ENCODE data around the gene GSTP1. TPM values are rescaled to one million over a fixed set of nuclear protein-coding genes. Genes with fewer than 3 reads are reported as not detected.

The GSTP1 gene
- total RNA-seq, 4 donors from 2014 or later: 410 to 885 (median 651) TPM

GRCh38 chr11:67572747-67573419 is 10.7 kb upstream of the GSTP1 start:
- Histone ChIP-seq H3K36me3 (no peaks in the 10 kb centered on the region), H3K9me3 (no peaks in the 10 kb centered on the region), H3K27ac (no peak overlapping the region), H3K4me1 (no peaks in the 10 kb centered on the region), H3K4me3 (no peak overlapping the region), H3K27me3 (no peaks in the 10 kb centered on the region)
- TF ChIP-seq POLR2A (IDR thresholded peaks at IDR 0.05) (no peak), CTCF (IDR thresholded peaks at IDR 0.05) (peak; percentile 45 to 75 (median 65))
- intact Hi-C loops (cut with DNase I; ENCODE audit: low total_unique reads): no loop called here
- peak in 1 of 2 donors; percentile 31 for DNase-seq

GRCh38 chr11:67574938-67575337 is 8.7 kb upstream of the GSTP1 start:
- Histone ChIP-seq H3K4me1 (no peaks in the 10 kb centered on the region), H3K36me3 (no peaks in the 10 kb centered on the region), H3K27me3 (no peaks in the 10 kb centered on the region), H3K4me3 (no peak overlapping the region), H3K27ac (no peak overlapping the region), H3K9me3 (no peaks in the 10 kb centered on the region)
- intact Hi-C loops (cut with DNase I; ENCODE audit: low total_unique reads): no loop called here
- TF ChIP-seq CTCF (IDR thresholded peaks at IDR 0.05): no peak
- TF ChIP-seq POLR2A (IDR thresholded peaks at IDR 0.05): no peak
- no peak for DNase-seq

GRCh38 chr11:67576735-67577475 is 6.7 kb upstream of the GSTP1 start:
- intact Hi-C loops (cut with DNase I; ENCODE audit: low total_unique reads): no loop called here
- no peak overlapping the region for H3K4me3 ChIP-seq
- no peaks in the 10 kb centered on the region for H3K36me3 ChIP-seq
- H3K27me3 ChIP-seq: no peaks in the 10 kb centered on the region
- no peak for DNase-seq
- no peak overlapping the region for H3K27ac ChIP-seq
- H3K4me1 ChIP-seq: no peaks in the 10 kb centered on the region
- no peaks in the 10 kb centered on the region for H3K9me3 ChIP-seq
- TF ChIP-seq CTCF (IDR thresholded peaks at IDR 0.05) (no peak), POLR2A (IDR thresholded peaks at IDR 0.05) (no peak)

GRCh38 chr11:67577951-67578350 is 5.7 kb upstream of the GSTP1 start:
- intact Hi-C loops (cut with DNase I; ENCODE audit: low total_unique reads): no loop called here

More at GRCh38 chr11:67577951-67578350, 5.7 kb upstream of the GSTP1 start:
- TF ChIP-seq POLR2A (IDR thresholded peaks at IDR 0.05) (no peak), CTCF (IDR thresholded peaks at IDR 0.05) (no peak)
- no peak overlapping the region for H3K4me3 ChIP-seq
- DNase-seq: no peak
- no peaks in the 10 kb centered on the region for H3K9me3 ChIP-seq
- no peak overlapping the region for H3K27ac ChIP-seq
- no peaks in the 10 kb centered on the region for H3K36me3 ChIP-seq
- no peaks in the 10 kb centered on the region for H3K27me3 ChIP-seq
- no peaks in the 10 kb centered on the region for H3K4me1 ChIP-seq

All from uterus (tissue), 4 donors.